Hematopoietic multipotent progenitor cell (in vitro differentiated cells): ENCODE measurements around the gene PYM1. TPM values are rescaled to one million over a fixed set of nuclear protein-coding genes. Genes with fewer than 3 reads are reported as not detected.
A peak's percentile ranks its signal among the peaks of the same experiment; 100 is the strongest.

Experiments used
- DNase-seq, 3 donors: peaks; one replicate each; pipeline ENCODE4 v3.0.0-alpha.2; 2011 to 2015; ENCODE audit warnings: low read depth in 2 of 3, low spot score in 2 of 3
- total RNA-seq: library from RNA; depleted of rRNA; stranded (reverse); fragments of >200 nt; gene quantifications from one replicate; pipeline ENCODE4 v1.2.3, GENCODE V29; 2012

The PYM1 gene
- total RNA-seq, result 18.0 TPM

GRCh38 chr12:55927588-55928502, at the start of gene PYM1:
PYM1 (minus strand) TSS chr12:55927894; CDS start chr12:55927761, 133 bp downstream.
- DNase-seq, result peak in 2 of 3 donors; percentile 72 to 75

DNA sequence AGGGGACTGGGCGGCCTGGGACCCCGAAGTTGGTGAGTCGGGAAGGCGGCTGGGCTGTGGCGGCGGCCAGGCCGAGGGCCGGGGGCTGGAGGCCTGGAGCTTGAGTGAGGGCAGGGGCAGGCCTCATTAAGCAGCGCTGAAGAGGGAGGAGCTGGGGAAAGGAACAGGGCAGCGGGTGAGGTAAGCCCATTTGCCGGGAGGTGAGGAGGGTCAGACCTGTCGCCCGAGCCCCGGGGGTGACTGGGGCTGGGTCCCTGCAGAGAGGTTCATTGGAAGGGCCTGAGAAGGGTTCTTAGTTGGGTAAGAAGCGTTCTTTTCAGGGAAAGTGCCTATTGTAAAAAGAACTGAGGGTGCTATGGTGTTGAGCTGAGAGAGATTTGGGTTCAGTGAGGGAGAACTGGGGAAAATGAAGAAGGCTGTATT, 46.6 kb upstream of the PYM1 start:
- peak in 1 of 3 donors; percentile 58 for DNase-seq

DNA sequence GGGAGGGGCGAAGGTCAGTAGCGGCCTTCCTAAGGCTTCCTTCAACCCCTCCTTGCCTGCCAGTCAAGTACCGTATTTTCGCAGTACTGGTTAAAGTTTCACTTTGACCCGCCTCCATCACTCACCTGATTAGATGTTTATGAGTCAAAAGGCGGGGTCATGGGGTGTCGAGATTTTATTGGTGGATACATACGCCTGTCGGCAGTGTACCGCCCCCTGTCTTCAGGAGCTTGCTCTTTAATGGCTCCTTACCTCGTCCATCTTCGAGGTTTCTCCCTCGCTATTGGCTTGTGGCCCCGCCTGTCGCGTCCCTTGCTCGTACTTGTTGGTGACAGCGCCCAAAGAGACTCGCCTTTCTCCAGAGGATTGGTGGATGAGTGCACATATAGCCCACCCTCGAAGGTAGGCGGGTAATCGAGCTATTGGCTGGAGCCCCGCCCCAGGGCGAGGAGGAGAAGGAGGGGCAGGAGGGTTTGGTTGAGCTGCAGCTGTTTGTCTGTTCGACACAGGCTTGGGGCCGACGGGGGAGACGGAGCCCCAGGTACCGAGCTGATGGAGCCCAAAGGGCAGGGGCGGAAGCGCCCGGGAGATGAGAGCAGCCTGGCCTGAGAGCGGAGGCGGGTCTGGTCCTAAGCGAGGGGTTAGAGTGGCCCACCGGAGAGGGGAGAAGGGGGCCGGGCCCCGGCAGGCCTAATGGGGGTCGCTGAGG, 46.1 kb upstream of the PYM1 start, which contains the start of gene RAB5B:
Gene RAB5B (plus strand): TSS at position 480 of the 709 bp plus-strand sequence. CDS start 12,883 bp downstream, outside the sequence.
- peak; percentile 91 to 100 (median 100) for DNase-seq

- peak in 1 of 3 donors; percentile 36 for DNase-seq
Measured at GRCh38 chr12:55972911-55973598, 45.4 kb upstream of the PYM1 start.

GRCh38 chr12:55972456-55972855, 44.8 kb upstream of the PYM1 start:
- peak in 1 of 3 donors; percentile 43 for DNase-seq

- DNase-seq, result no peak
Measured at GRCh38 chr12:55972042-55972441, 44.3 kb upstream of the PYM1 start.

DNA sequence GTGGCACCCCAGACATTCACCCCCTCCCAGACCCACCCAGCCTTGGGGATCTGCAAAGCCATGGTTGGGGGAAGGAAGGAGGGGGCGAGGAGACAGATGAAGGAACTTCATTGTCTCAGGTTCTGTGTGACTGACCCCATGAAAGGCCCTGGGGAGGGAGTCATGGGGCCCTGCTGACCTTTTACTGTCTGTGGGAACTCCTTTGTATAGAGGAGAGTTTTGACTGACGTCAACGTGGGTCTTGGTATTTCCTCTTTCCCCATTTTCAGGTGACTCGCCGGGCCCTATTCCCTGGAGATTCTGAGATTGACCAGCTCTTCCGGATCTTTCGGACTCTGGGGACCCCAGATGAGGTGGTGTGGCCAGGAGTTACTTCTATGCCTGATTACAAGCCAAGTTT, 43.1 kb upstream of the PYM1 start:
- no peak for DNase-seq

GRCh38 chr12:55969356-55969755, 41.7 kb upstream of the PYM1 start:
- DNase-seq, result no peak

GRCh38 chr12:55966408-55967281, 39.0 kb upstream of the PYM1 start, which contains the start of gene CDK2:
CDK2 (plus strand) TSS chr12:55966830; CDS start chr12:55967009, 179 bp downstream.
- DNase-seq, result peak; percentile 44 to 82 (median 81)

GRCh38 chr12:55965941-55966407, 38.3 kb upstream of the PYM1 start, which contains the start of gene PMEL:
PMEL (minus strand) TSS chr12:55966042; CDS start chr12:55966011, 31 bp downstream.
- DNase-seq, result no peak

DNA sequence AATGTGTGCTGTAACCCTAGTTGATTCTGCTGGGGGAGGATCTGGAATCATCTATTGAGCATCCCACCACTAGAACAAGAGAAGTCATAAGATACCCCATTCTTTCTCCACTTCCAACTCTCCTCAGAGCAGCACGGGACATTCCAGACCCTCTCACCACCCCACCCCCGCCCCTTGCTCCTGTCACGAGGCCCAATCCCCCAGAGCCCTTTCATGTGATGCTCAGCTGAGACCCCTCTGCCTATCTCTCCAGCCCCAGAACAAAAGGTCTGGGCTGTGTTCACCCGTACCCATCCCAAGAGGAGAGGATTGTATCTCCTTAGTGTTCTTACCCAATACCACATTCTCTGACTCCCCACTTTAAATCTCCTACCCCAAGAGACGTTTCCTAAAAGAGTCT, 37.5 kb upstream of the PYM1 start:
- DNase-seq, result no peak

DNA sequence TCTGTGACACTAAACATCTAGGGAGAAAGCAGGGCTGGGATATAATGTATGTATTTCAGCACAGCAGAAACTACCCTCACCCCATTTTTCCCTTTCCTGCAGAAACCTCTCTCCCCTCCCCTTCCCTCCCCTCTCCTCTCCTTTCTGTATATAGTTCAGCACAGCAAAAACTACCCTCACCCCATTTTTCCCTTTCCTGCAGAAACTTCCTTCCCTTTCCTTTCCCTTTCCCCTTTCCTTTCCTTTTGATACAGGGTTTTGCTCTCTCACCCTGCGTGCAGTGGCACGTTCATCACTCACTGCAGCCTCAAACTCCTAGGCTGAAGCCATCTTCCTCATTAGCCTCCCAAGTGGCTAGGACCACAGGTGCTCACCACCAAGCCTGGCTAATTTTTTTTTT, 36.1 kb upstream of the PYM1 start:
- no peak for DNase-seq

DNA sequence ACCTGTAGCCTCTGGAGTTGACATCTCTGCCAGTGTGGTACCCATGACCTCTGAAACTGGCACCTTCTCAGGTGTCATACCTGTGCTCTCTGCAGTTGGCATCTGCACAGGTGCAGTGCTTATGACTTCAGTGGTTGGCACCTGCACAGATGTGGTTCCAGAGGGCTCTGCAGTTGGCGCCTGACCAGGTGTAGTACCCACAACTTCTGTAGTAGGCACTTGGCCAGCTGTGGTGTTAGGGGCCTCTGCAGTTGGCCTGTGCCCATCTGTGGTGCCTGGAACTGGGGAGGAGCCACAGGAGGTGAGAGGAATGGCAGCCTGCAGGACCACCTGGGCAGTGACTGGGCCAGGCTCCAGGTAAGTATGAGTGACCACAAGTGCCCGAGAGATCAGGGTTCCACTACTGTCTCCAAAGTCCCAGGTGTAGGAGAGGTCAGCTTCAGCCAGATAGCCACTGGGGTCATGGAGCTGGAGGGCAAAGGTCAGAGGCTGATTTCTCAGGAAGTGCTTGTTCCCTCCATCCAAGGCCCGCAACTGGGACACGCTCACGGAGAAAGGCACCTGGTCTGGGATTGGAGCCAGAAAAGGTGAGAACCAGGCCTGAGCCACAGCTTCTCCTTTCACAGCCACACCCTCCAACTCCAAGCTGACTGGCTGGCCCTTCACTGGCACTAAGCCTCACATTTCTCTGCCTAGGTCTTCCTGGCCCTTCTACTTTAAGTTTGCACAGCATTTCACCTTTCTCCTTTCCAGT, 29.6 kb upstream of the PYM1 start:
- no peak for DNase-seq

DNA sequence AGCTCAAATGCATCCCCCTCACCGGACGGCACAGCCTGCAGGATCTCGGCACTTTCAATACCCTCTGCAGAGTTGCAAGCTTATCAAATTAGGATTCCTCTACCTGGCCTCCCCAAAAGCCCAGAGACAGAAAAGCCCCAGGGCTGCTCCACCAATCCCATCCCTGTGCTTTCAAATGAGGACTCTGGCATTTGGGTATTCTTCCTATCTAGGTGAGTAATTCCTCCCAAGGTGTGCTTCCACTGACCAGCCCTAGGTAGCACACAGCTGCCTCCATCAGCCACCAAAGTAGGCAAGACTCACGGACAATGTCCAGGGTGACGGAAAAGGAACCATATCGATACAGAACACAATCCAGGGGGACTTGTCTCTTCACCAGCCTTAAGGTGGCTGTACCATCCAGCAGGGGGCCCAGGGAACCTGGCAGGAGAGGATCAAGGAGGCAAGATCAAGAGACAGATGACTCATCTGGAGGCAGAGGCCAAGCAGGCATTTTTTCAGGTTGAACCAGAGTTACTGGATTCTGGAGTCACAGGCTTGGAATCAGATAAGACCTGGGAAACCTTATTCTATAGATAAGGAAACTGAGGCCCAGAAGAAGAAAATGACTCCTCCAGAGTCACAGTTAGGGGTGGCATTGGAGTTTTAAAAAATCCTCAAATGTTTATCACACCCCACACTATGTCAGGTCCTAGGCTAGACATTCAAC, 28.3 kb upstream of the PYM1 start:
- DNase-seq, result peak in 2 of 3 donors; percentile 50 to 61

GRCh38 chr12:55955344-55955743, 27.6 kb upstream of the PYM1 start:
- no peak for DNase-seq

DNA sequence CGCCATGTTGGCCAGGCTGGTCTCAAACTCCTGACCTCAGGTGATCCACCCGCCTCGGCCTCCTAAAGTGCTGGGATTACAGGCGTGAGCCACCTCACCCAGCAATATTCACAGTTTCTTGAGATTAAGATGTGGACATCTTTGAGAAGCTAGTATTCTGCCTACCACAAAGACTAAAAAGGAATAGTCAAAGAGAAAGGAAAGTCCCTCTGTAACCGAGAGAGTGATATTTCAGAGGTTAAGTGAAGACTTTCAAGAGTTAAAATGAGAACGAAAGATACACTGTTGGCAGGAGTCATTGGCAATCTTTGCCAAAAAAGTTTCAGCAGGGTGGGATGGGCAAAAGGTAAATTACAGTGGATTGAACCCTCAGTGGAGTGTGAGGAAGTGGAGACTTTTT, 18.9 kb upstream of the PYM1 start:
- DNase-seq, result no peak

DNA sequence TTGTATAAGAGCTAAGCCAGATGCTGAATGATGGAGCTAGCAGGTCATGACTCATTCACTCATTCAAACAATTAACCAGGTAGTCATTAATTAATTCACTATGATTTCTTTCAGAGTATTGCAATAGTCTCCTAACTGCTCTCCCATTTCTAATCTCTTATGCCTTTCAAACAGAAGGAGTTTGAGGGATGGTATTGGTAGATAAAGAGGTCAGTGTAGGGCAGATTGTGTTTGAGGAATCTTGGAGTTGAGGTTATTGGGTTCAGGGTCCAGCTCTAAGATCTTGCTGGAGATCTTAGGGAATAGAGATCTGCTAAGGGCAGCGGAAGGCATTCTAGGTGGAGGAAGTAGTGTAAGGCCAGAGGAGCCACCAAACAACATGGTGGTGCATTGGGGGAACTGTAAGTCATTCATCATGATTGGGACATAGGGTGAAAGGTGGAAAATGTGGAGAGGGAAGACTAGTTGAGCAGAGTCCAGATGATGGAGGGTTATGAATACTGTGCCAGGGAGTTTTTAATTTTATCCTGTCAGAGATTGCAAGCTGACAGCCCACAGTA, 15.0 kb upstream of the PYM1 start:
- no peak for DNase-seq

- DNase-seq, result no peak
Measured at GRCh38 chr12:55942055-55942454, 14.4 kb upstream of the PYM1 start.
